Testis (tissue), 2 donors: ENCODE measurements around the gene MAP7D1.

Experiments
- POLR2A ChIP-seq: fragments of 450-650 bp; IDR thresholded peaks from one replicate; pipeline ENCODE4 v1.6.1; 2017; ENCODE audit warnings: antibody characterized with exemption, mild to moderate bottlenecking, moderate library complexity
- TF ChIP-seq, protein P1 (sequence below), 3 experiments: fragments of 450-650 bp in 2 of 3; fragments of 200-600 bp in 1 of 3; sonication (generic) in 1 of 3; IDR thresholded peaks; one replicate each; pipeline ENCODE4 v1.5.1; 2016 to 2019; ENCODE audit warnings: antibody characterized with exemption in 3 of 3, mild to moderate bottlenecking in 2 of 3, moderate library complexity in 1 of 3

GRCh38 chr1:36160388-36160948, 4.5 kb downstream of the MAP7D1 start:
- TF ChIP-seq, protein P1, sequence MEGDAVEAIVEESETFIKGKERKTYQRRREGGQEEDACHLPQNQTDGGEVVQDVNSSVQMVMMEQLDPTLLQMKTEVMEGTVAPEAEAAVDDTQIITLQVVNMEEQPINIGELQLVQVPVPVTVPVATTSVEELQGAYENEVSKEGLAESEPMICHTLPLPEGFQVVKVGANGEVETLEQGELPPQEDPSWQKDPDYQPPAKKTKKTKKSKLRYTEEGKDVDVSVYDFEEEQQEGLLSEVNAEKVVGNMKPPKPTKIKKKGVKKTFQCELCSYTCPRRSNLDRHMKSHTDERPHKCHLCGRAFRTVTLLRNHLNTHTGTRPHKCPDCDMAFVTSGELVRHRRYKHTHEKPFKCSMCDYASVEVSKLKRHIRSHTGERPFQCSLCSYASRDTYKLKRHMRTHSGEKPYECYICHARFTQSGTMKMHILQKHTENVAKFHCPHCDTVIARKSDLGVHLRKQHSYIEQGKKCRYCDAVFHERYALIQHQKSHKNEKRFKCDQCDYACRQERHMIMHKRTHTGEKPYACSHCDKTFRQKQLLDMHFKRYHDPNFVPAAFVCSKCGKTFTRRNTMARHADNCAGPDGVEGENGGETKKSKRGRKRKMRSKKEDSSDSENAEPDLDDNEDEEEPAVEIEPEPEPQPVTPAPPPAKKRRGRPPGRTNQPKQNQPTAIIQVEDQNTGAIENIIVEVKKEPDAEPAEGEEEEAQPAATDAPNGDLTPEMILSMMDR (IDR thresholded peaks at IDR 0.05): no peak
- TF ChIP-seq POLR2A: no peak
